Measurements from ENCODE around the gene MTCH1.

The MTCH1 gene

DNA sequence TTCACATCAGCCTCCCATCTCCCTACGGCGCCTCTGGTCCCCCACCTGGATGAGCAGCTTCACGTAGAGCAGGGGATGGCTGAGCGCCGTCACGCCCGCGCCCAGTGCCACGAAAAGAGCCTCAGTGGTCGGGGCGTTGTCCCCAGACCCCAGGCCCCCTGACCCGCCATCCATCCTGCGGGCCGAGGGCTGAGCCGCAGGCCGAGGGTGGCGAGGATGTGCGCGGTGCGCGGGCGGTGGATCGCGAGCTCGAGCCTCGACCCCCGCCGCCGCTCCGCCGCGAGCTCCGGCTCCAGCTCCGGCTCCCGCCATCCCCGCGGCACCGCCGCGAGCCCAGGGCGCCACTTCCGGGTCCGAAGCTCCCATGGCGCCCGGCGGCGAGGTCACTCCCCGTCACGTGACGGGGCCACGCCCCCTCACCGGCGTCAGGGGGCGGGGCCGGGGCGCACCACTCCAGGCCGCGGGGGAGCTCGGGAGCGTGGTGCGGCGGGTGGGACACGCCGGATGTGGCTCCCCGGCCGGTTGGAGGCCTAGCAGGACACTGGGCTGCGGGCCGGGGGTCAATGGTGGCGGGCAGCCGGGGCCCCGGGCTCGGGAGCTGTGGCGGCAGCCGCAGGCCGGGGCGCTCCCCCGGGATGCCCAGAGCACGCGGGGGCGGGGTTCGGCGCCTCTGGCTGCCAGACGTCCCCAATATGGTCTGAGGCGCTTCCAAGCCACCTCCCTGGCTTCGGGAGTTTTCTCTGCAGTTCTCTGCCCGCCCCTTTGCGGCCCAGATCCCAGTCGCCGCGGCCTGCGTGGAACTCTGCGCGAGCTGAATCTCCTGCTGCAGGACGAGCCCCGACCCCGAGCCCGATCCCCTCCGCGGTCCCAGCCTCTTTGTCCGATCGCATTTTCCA lies at the start of gene MTCH1:
Gene MTCH1 (minus strand): TSS at position 389 of the 896 bp plus-strand sequence. CDS start 23 bp downstream, at position 366.
- peak; percentile 84 for DNase-seq (ENCODE audit: low spot score)

- no peak for DNase-seq (ENCODE audit: low spot score)
Observed at GRCh38 chr6:37033819-37034795, 48.1 kb upstream of the MTCH1 start.

DNA sequence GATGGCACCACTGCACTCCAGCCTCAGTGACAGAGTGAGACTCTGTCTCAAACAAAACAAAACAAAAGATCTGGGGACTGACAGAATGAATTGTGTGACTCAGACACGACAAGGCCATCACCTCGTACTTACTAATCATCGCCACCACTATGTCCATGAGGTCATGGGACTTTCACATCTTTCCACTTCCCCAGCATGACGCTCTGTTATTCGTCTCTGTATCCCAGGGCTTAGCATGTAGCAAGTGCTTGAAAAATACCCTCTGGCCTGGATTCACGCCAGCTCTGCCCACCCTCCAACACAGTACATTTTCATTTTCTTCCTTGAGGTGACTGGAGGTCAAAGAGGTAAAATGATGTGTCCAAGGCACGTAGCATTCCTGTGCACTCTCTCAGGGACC lies 47.3 kb upstream of the MTCH1 start:
- no peak for DNase-seq (ENCODE audit: low spot score)

DNA sequence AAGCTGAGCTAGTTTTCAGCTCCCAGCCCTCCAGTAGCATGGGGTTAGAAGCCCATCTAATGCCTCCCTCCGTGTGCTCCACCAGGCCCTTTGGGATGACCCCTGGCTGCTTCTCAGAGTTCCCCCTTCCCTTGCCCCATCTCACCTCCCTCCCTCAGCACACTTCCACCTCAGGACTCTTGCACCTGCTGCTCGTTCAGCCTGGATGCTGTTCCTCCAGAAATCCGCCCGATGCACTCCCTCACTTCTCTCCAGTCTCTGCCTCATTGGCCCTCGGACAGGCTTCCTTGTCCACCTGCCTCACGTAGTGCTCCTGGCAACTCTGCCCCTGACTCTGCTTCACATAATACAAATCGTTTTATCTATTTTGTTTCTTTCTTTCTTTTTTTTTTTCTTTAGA lies 46.2 kb upstream of the MTCH1 start:
- no peak for DNase-seq (ENCODE audit: low spot score)

- DNase-seq (ENCODE audit: low spot score), result no peak
Observed at GRCh38 chr6:37030599-37030998, 44.6 kb upstream of the MTCH1 start.

DNA sequence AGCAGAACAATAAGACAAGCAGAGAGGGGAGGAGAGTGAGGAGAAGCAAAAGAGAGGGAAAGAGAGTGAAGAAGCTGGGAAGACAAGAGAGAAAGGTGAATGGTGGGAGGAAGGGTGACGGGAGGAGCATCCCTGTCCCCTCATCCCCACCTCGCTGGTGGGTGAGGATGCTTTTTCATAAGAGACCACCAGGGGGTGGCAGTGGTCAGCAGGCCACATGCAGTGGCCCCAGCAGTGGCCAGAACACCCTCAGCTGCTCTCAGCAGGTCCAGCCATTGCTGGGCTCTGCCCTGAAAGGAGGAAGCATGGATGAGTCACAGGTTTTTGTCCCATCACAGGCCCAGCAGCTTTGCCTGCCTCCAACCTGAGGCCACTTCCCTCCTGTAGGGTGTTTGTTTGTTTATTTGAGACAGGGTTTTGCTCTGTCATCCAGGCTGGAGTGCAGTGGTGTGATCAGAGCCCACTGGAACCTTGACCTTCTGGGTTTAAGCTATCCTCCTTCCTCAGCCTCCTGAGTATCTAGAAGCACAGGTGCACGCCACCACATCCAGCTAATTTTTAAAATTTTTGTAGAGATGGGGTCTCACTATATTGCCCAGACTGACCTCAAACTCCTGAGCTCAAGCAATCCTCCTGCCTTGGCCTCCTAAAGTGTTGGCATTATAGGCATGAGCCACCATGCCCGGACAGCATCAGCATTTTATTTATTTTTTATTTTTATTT lies 43.4 kb upstream of the MTCH1 start:
- peak; percentile 78 for DNase-seq (ENCODE audit: low spot score)

- DNase-seq (ENCODE audit: low spot score), result no peak
Observed at GRCh38 chr6:37027811-37028469, 41.9 kb upstream of the MTCH1 start.

- no peak for DNase-seq (ENCODE audit: low spot score)
Observed at GRCh38 chr6:37027036-37027720, 41.2 kb upstream of the MTCH1 start.

GRCh38 chr6:37025621-37026466 lies 39.8 kb upstream of the MTCH1 start:
- DNase-seq (ENCODE audit: low spot score), result no peak

GRCh38 chr6:37024656-37025337 lies 38.8 kb upstream of the MTCH1 start:
- no peak for DNase-seq (ENCODE audit: low spot score)

DNA sequence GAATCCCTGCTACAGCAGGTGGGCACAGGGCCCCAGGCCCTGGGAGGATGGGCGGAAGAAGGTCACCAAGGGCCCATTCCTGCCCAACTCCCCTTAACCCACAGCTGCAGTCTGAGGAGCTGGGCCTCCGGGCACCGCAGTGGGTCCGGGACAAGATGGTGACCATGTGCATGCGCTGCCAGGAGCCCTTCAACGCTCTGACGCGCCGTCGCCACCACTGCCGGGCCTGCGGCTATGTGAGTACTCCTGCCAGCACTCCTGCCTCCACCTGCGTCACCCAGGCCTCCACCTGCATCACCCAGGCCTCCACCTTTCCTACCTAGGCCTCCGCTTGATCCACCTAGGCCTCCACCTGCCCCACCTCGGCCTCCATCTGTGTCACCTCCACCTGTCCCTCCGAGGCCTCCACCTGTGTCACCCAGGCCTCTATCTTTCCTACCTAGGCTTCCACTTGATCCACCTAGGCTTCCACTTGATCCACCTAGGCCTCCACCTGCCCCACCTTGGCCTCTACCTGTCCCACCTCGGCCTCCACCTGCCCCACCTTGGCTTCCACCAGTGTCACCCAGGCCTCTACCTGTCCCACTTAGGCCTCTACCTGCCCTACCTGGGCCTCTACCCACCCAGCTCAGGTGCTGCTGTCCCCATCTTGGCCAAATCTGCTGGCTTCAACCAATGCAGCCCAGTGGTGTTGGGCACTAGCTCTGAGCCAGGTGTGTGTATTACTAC lies 36.3 kb upstream of the MTCH1 start:
- DNase-seq (ENCODE audit: low spot score), result no peak

GRCh38 chr6:37021356-37022129 lies 35.5 kb upstream of the MTCH1 start:
- DNase-seq (ENCODE audit: low spot score), result peak; percentile 30

DNA sequence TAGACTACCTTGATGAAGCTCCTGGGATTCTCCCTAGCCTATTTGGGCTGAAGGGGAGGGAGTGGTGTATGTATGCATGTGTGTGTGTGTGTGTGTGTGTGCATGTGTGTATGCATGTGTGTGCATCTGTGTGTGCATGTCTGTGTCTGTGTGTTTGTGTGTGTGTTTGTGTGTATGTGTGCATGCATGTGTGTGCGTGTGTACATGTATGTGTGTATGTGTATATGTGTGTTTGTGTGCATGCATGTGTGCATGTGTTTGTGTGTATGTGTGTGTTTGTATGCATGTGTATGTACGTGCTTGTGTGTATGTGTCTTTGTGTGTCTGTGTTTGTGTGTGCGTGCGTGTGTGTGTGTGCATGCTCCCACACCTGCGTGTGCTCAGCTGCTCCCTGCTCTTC lies 34.8 kb upstream of the MTCH1 start:
- no peak for DNase-seq (ENCODE audit: low spot score)

DNA sequence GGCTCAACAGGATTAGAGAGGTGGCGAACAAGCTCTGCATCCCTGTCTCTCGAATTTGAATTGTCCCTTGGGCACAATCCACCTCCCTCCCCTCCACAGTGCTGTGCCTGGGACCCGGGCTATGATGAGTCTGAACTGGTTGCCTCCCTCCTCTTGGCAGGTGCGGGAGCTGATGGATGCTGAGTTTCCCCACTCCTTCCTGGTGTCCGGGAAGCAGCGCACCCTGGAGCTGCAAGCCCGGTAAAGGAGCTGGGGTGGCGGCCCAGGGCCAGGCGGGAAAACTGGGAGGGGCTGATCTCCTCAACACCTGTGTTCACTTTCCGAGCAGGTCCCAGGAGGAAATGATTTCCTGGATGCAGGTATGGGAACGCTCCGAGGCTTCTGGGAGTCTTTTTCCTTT lies 34.4 kb upstream of the MTCH1 start:
- DNase-seq (ENCODE audit: low spot score), result no peak

- DNase-seq (ENCODE audit: low spot score), result no peak
Observed at GRCh38 chr6:37019065-37019450, 33.1 kb upstream of the MTCH1 start.

DNA sequence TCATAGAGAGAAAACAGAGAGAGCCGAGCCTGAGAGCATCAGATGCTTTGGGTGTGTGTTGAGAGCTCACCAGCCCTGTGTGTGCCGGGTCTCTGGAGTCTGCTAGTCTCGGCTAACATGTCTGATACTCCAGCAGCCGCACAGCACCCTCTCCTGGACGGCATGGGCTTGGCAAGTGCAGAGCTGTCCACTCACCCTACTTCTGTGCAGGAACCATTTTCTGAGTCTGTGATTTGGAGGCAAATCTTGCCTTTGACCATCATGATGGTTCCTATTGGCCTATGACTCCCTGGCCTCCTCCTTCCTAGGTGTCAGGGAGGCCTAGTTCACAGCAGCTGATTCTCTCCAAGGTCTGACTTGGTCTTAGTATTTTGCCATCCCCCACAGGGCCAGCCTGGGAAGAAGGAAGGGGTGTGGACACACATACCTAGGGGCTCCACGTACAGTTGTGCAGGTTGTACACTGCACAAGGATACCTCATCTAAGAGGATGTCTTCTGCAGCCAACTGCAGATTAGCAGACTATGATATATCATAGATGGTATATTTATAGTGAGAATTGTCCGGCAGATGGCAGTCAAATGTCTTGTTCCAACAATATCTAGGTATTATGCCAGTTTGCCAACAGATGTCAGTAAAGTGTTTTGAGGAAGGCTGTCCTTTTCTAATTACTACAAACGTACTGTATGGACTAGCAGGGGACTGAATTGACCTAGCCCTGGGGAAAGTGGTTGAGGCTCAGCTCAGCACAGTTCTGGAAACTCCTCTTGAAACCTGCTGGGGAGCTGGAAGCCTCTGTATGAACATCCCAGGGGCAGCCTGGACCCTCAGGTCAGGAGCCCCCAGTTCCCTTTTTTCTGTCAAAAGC lies 32.4 kb upstream of the MTCH1 start:
- DNase-seq (ENCODE audit: low spot score), result peak; percentile 87

DNA sequence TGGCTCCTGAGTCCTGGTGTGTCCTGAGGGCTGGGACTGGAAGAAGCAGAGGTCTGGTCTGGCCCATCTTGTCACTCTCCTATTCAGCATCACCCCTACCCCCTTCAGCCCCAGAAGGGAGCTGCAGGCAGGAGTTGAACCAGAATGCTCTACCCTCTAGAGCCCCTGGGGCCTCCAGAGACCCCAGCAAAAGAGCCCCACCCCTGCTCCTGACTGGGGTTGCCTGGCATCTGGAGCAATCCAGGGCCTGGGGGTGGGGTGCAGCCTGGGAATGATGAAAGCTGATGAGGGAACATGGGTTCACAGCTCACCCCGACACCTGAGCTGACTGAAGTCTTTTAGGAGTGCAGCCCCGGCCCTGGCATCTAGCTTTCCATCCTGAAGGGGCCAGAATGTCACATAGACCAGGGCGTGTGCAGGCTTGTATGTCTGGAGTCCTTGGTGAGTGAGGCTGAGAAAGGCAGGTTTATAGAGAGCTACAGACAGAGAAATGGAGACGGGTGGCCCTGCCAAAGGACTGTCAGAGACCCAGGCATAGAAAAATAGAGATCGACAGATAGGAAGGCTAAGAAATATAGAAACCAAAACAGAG lies 31.7 kb upstream of the MTCH1 start:
- DNase-seq (ENCODE audit: low spot score), result no peak
